Activated CD8-positive, alpha-beta memory T cell treated with anti-CD3 and anti-CD28 coated beads for 36 hours (primary cell): ENCODE results near the gene PAGR1. TPM values are rescaled to one million over a fixed set of nuclear protein-coding genes. Genes with fewer than 3 reads are reported as not detected.

ENCODE experiments used
- CTCF ChIA-PET: fragments of 350-600 bp; sonication (Branson Sonifier 250); formaldehyde crosslinking; loops from one replicate; lab custom pipeline; 2021; ENCODE audit warnings: antibody characterized with exemption; lab: Charles Lee
- POLR2A ChIA-PET: fragments of 350-600 bp; sonication (Branson Sonifier 250); formaldehyde crosslinking; loops from one replicate; lab custom pipeline; 2021; ENCODE audit warnings: antibody characterized with exemption; lab: Charles Lee
- total RNA-seq, 2 experiments: library from RNA; stranded (reverse); gene quantifications; one replicate each; pipeline ENCODE4 v1.2.3, GENCODE V29; 2021

PAGR1 gene
- total RNA-seq, 2 experiments from 2014 or later = 38.3 to 40.9 TPM

DNA sequence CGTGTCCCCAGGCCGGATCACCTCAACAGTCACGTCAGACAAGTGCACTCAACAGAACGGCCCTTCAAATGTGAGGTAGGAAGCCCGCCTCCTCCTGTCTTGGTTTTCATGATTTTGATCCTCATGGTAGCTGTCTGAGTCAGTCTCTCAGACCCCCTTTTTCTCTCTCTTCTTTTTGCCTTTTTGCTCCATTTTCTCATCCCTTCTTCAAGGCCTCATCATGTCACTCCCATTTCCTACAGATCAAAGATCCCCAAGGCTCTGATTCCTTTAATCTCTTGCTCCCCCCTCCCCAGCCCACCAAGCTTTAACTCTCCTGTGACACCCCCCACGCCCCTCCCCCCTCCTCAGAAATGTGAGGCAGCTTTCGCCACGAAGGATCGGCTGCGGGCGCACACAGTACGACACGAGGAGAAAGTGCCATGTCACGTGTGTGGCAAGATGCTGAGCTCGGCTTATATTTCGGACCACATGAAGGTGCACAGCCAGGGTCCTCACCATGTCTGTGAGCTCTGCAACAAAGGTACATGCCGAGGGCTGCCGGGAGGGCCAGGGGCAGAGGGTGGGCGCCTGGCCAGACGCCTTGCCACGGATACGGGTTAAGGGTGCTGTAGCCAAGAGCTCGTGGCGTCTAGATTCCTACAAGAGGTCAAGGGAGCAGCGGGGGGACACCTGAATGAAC, 7.6 kb upstream of the PAGR1 start:
- POLR2A ChIA-PET = interaction anchor here (0.6 to 3.9 kb wide), 12 partner anchors 8 to 187 kb away, joined by 3 to 41 read pairs (median 4); partner anchors contain the start of genes HIRIP3, INO80E, MVP and PAGR1
- CTCF ChIA-PET = interaction anchor here (0.9 to 3.0 kb wide), 10 partner anchors 8 to 108 kb away, joined by 3 to 17 read pairs (median 6); partner anchors contain the start of genes KIF22, MVP and PAGR1

DNA sequence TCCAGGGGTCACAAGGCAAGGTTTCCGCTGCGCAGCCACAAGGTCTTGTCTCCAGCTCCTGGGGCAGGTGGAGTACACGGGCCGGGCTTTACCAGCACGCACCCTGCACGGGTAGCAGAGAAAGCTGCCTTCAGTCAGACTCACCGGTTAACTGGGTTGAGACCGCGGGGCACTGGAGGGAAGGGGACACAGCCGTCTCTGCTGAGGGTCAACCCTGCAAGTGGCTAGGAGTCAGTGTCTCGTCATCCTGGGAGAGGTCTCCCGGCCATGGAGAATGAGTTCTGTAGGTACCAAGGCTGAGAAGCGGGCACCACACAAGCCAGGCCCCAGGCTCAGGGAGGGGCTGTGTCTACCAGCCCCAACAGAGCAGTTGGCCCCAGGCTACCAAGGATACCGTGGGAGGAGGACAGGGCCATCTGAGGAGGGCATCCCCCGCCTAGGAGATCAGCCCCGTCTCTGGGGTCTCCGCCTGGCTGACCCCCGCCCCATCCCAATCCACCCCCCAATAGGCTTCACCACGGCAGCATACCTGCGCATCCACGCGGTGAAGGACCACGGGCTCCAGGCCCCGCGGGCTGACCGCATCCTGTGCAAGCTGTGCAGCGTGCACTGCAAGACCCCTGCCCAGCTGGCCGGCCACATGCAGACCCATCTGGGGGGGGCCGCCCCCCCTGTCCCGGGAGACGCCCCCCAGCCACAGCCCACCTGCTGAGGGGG, 6.8 kb upstream of the PAGR1 start:
- CTCF ChIA-PET = interaction anchor here (0.9 to 3.0 kb wide), 6 partner anchors 8 to 109 kb away, joined by 3 to 17 read pairs (median 8); partner anchors contain the start of genes KIF22 and MVP
- POLR2A ChIA-PET = interaction anchor here (0.6 to 3.9 kb wide), 8 partner anchors 7 to 187 kb away, joined by 3 to 41 read pairs (median 4); partner anchors contain the start of genes HIRIP3, INO80E, MVP and PAGR1

DNA sequence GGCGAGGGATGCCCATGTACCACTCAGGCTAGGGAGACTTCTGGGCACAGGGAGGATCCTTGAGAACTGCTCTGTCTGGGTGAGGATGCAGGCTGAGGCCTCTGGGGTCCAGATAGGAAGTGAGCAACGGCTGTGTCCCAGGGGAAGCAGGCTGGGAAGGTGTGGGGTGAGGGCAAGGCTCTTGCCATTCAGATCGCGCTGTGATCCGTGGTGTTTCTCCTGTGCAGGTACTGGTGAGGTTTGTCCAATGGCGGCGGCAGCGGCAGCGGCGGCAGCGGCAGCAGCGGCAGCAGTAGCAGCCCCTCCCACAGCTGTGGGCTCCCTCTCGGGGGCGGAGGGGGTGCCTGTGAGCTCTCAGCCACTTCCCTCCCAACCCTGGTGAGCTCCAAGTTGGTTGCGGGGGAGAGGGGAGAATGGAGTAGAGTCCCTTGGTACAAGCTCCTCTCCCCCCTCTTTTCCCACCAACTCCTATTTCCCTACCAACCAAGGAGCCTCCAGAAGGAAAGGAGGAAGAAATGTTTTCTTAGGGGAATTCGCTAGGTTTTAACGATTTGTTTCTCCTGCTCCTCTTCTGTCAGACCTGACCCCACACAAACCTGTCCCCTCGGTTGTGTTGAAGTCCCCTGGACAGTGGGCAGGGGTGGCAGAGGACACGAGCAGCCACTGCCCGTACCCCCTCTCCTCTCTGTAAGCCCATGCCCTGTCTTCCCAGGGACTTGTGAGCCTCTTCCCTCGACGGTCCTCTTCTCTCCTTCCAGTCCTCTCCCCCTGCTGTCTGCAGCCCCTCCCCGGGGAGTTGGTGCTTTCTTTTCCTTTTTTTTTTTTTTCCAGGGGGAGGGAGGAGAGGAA, 5.9 kb upstream of the PAGR1 start:
- ChIA-PET POLR2A (no interaction called here), CTCF (interaction anchor here (2.0 to 2.7 kb wide), 2 partner anchors 10 to 109 kb away, joined by 5 to 10 read pairs; partner anchors contain the start of gene MVP)

DNA sequence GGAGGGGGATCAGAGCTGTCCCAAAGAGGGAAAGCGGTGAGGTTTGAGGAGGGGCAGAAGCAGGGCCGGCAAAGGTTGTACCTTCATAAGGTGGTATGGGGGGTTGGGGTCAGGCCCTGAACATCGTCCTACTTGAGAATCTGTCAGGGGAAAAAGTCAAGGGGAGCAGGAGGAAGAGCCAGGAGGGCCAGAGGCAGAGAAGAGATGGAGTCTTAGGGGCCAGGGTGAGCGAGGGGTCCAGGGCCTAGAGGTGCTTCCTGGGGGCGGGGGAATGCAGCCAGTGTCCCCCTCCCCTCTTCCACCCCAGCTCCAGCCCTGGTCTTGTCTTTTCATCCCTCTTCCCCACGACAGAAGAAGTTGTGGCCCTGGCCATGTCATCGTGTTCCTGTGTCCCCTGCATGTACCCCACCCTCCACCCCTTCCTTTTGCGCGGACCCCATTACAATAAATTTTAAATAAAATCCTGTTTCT, 5.2 kb upstream of the PAGR1 start:
- ChIA-PET CTCF (interaction anchor here (2.0 to 2.7 kb wide), 2 partner anchors 9 to 110 kb away, joined by 5 to 10 read pairs; partner anchors contain the start of gene MVP), POLR2A (interaction anchor here (0.7 to 1.2 kb wide), 2 partner anchors 11 to 20 kb away, joined by 3 read pairs; partner anchors contain the start of gene KIF22)

DNA sequence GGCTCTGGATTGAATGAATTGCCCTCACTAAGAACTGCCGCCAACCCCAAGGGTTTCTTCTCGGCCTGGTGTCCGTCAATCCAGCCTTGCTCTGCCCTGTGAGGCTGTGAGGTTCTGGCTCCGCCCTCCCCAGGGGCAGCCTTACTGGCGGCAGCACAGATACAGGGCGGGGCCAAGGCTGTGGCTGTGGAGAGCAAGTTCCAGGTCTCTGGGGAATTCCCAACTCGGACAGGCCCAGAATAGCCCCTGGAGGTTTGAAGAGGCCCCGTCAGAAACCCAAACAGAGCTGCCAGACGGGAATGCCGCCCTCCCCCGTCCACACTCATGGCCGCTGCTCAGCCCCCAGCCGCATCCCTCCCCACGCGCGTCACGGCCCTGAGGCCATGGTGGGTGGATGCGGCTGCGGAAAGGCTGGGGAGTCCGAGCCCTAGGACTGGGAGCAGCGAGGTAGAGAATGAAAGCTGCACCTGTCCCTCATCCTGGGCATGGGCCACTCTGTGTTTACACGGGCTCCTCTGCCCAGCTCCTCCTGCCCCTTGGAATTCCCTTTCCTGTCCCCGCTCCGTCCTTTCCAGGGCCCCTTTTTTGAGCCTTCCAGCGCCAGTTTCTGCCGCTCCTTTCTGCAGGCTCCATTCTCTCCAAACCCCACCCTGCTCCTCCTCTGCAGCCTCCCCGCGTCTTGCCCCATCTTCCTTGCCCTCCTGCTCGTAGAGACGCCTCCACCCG, 4.6 kb upstream of the PAGR1 start:
- POLR2A ChIA-PET = interaction anchor here (0.7 to 1.2 kb wide), 2 partner anchors 11 to 21 kb away, joined by 3 read pairs; partner anchors contain the start of gene KIF22
- CTCF ChIA-PET = interaction anchor here (2.0 to 2.7 kb wide), 2 partner anchors 8 to 111 kb away, joined by 5 to 10 read pairs; partner anchors contain the start of gene MVP

DNA sequence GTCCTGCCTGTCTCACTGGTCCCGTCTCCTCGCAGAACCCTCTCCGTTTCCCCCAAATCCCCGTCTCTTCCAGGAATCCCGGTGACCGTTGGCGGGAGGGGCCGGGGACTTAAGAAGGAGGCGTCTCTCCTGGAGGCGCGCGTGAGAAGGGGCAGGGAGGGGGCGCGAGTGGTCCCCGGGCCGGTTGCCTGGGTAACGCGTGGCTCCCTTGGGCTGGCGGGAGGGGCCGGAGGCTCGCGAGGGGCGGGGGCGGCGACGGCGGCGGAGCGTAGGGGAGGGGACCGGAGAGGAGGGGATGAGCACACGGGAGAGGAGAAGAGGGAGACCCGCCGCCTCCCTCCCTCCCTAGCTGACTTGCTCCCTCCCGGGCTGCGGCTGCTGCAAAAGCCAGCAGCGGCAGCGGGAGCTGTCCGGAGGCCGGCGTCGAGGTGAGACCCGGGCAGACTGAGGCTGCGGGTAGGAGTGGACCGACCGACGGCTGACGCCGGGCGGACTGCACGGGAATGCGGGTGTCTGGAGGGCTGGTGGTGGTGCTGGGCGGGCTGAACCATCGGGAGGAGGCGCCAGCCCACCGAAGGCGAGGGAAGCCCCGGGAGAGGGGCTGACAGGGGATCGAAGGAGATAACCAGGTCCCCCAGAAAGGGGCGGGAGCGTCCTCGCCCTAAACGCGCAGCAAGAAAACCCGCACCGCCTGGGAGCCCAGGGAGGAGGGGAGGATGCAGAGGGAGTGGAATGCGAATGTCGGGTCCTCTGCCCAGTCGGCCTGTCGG, 3.9 kb upstream of the PAGR1 start, which contains the start of gene PRRT2:
TSS of gene PRRT2 (plus strand) at position 298 of the 770 bp plus-strand sequence. CDS start 862 bp downstream, outside the sequence.
- POLR2A ChIA-PET = interaction anchor here (0.5 to 1.2 kb wide), 2 partner anchors 21 to 1381 kb away, joined by 3 read pairs; partner anchors contain the start of gene KIF22

DNA sequence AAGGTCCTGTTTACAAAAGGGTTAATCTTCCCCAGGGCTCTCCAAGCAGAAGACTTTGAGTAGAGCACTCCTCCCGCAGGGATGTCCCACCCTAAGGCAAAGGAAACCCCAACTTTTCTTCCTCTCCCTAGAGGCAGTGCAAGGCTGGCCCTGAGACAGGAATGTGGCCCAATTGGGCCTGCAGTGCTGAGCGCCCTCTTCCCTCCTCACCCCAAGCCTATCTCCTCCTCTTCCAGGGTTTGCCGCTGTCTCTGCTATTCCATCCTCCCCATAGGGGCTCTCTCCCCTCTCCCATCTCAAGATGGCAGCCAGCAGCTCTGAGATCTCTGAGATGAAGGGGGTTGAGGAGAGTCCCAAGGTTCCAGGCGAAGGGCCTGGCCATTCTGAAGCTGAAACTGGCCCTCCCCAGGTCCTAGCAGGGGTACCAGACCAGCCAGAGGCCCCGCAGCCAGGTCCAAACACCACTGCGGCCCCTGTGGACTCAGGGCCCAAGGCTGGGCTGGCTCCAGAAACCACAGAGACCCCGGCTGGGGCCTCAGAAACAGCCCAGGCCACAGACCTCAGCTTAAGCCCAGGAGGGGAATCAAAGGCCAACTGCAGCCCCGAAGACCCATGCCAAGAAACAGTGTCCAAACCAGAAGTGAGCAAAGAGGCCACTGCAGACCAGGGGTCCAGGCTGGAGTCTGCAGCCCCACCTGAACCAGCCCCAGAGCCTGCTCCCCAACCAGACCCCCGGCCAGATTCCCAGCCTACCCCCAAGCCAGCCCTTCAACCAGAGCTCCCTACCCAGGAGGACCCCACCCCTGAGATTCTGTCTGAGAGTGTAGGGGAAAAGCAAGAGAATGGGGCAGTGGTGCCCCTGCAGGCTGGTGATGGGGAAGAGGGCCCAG, 3.0 kb upstream of the PAGR1 start:
- ChIA-PET CTCF (interaction anchor here (1.0 to 1.4 kb wide), 2 partner anchors 15 to 36 kb away, joined by 4 to 6 read pairs; no protein-coding TSS in a partner anchor), POLR2A (interaction anchor here (0.5 to 0.9 kb wide), 3 partner anchors 8 to 1380 kb away, joined by 3 to 4 read pairs (median 3); no protein-coding TSS in a partner anchor)

More for the DNA sequence above, 3.9 kb upstream of the PAGR1 start, which contains the start of gene PRRT2:
- CTCF ChIA-PET = interaction anchor here (1.0 to 2.7 kb wide), 4 partner anchors 8 to 111 kb away, joined by 4 to 10 read pairs (median 6); partner anchors contain the start of gene MVP

DNA sequence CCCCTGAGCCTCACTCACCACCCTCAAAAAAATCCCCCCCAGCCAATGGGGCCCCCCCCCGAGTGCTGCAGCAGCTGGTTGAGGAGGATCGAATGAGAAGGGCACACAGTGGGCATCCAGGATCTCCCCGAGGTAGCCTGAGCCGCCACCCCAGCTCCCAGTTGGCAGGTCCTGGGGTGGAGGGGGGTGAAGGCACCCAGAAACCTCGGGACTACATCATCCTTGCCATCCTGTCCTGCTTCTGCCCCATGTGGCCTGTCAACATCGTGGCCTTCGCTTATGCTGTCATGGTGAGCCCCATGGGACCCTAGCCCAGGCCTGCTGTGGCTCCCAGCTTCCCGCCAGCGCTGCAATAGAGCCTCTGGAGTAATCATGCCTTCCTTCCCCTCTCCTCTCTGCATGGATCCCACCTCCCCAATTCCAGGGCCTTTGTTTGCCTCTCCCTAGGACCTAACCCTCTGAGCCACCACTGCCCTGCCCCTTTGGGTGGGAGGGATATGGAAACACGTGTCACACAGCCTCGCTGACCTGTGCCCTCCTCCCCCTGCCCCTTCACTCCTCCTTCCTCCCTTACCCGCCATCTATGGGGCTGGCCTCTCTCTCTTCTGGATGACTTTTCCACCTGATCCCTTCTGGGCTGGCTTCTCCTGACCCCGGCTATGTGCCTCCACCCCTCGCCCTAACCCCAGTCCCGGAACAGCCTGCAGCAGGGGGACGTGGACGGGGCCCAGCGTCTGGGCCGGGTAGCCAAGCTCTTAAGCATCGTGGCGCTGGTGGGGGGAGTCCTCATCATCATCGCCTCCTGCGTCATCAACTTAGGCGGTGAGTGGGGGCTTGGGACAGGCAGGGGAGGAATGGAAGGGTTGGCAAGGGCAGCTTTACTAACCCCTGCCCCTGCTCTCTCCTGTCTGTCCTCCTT, 2.0 kb upstream of the PAGR1 start:
- ChIA-PET CTCF (no interaction called here), POLR2A (interaction anchor here (0.6 to 0.9 kb wide), 3 partner anchors 7 to 10 kb away, joined by 3 to 4 read pairs (median 3); no protein-coding TSS in a partner anchor)

DNA sequence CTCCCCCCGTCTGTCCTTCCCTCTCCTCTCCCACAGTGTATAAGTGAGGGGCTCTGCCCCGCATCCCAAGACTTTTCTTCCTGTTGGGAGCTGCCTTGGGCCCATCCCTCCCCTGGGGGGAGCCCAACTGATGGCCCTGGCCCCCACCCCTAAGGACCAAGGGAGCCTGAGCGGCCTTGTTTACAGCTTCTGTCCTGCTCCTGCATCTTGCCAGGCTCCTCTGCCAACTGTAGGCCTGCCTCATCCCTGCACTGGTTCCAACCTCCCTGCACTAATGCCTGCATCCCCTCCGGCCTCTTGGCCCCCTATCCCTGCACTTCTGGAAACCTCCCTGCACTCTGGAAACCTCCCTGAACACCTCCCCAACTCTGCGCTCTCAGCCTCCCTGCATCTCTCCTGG, 1.4 kb upstream of the PAGR1 start:
- ChIA-PET CTCF (interaction anchor here (1.5 kb wide), 1 partner anchor 33 kb away, joined by 4 read pairs; no protein-coding TSS in a partner anchor), POLR2A (interaction anchor here (0.6 kb wide), 1 partner anchor 11 kb away, joined by 3 read pairs; no protein-coding TSS in a partner anchor)

DNA sequence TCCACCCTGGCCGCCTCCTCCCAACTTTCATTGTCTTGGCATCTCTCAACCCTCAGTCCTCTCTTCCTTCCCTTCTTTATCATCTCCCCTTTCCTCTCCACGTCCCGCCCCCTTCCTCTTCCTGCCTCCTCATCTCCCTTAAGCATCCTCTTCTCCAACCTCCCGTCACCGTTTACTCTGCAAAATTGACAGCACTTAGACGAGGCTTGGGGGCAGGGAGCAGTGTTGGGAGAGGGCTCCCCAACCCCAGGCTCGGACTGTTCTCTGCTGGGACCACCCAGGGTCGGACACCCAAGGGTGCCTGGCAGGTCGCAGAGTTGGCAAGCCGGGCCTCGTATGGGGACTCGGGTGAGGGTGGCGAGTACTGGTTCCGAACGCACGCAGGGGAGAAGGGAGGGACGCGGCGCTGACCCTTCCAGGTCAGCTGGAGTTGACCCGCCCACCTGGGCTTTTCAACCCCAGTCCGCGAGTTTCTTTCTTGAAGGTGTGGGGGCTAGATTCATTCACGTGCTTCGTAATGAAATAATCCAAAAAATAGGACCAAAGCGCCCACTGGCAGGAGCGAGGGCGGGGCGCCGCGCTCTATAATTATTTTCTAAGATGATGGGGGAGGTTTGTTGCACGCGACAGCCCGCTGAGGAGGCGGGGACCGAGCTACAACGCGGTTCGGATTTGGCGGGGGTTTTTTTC, 775 bp upstream of the PAGR1 start:
- ChIA-PET CTCF (interaction anchor here (0.5 to 3.5 kb wide), 17 partner anchors 8 to 158 kb away, joined by 3 to 20 read pairs (median 3); partner anchors contain the start of genes KIF22, MAZ and TAOK2), POLR2A (interaction anchor here (0.6 to 2.3 kb wide), 9 partner anchors 8 to 968 kb away, joined by 3 to 31 read pairs (median 4); partner anchors contain the start of genes KIF22 and MAZ)

DNA sequence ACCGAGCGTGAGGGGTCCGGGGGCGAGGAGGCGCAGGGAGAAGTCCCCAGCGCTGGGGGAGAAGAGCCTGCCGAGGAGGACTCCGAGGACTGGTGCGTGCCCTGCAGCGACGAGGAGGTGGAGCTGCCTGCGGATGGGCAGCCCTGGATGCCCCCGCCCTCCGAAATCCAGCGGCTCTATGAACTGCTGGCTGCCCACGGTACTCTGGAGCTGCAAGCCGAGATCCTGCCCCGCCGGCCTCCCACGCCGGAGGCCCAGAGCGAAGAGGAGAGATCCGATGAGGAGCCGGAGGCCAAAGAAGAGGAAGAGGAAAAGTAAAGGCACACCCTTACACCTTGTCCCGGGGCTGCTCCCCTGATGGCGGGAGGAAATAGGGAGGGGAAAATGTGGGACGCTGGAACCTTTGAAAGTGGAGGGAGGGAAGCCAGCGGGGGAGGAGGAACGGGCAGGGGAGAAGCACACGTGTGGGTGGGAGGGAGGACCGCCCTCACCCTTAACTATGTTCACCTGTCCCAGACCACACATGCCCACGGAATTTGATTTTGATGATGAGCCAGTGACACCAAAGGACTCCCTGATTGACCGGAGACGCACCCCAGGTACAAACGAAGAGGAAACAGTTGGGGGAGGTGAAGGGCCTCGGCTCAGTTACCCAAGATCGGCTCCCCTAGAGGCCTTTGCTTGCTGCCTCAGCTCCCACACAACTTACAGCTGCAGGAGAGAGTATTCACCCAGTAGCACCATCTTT, 916 bp downstream of the PAGR1 start:
- POLR2A ChIA-PET = interaction anchor here (0.5 to 6.1 kb wide), 7 partner anchors 9 to 246 kb away, joined by 3 to 41 read pairs (median 7); partner anchors contain the start of gene MAZ
- CTCF ChIA-PET = interaction anchor here (0.7 to 3.5 kb wide), 10 partner anchors 8 to 143 kb away, joined by 3 to 20 read pairs (median 3); no protein-coding TSS in a partner anchor

DNA sequence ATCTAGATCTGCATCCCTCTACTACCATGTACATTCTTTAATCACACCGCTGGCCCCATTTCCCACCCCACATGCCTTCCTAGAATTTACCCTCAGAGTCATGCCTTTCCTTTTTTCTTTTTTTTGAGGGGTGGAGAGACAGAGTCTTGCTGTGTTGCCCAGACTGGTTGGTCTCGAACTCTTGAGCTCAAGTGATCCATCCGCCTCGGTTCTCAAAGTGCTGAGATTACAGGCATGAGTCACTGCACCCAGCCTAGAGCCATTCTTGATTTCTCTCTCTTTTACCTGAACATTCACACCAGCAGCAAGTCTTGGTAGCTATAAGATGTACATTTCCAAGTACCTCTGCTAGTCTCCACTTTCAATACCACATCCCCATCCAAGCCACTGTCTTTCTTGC, 2.1 kb downstream of the PAGR1 start:
- ChIA-PET CTCF (interaction anchor here (0.9 to 3.5 kb wide), 6 partner anchors 8 to 138 kb away, joined by 3 to 20 read pairs (median 6); no protein-coding TSS in a partner anchor), POLR2A (interaction anchor here (6.1 kb wide), 1 partner anchor 11 kb away, joined by 41 read pairs; the partner anchor contains the start of gene MAZ)
